Testis (tissue), 3 donors: ENCODE measurements around the gene SIVA1. TPM values are rescaled to one million over a fixed set of nuclear protein-coding genes. Genes with fewer than 3 reads are reported as not detected.

Experiments
- DNase-seq: peaks from one replicate; pipeline ENCODE4 v3.0.0-alpha.2; 2019
- H3K27ac ChIP-seq, 2 donors: fragments of 200-600 bp; sonication (generic); one replicate each; pipeline ENCODE4 v1.5.1; 2019
- H3K27me3 ChIP-seq: fragments of 200-600 bp; sonication (generic); one replicate; pipeline ENCODE4 v1.5.1; 2019
- H3K36me3 ChIP-seq: fragments of 200-600 bp; sonication (generic); one replicate; pipeline ENCODE4 v1.5.1; 2017; ENCODE audit warnings: low read depth; ENCODE audit errors: missing control alignments
- H3K4me1 ChIP-seq: fragments of 200-600 bp; sonication (generic); one replicate; pipeline ENCODE4 v1.5.1; 2019
- H3K4me3 ChIP-seq, 2 donors: fragments of 200-600 bp; sonication (generic); one replicate each; pipeline ENCODE4 v1.5.1; 2017 to 2019
- H3K9me3 ChIP-seq: fragments of 200-600 bp; sonication (generic); one replicate; pipeline ENCODE4 v1.5.1; 2017
- CTCF ChIP-seq, 3 experiments: fragments of 450-650 bp in 2 of 3; fragments of 200-600 bp in 1 of 3; sonication (generic) in 1 of 3; IDR thresholded peaks; one replicate each; pipeline ENCODE4 v1.5.1; 2016 to 2019; ENCODE audit warnings: antibody characterized with exemption in 3 of 3, mild to moderate bottlenecking in 2 of 3, moderate library complexity in 1 of 3
- POLR2A ChIP-seq: fragments of 450-650 bp; IDR thresholded peaks from one replicate; pipeline ENCODE4 v1.6.1; 2017; ENCODE audit warnings: antibody characterized with exemption, mild to moderate bottlenecking, moderate library complexity
- WGBS, 2 donors: methylation state at CpG; one replicate each; pipeline ENCODE4 v1.1.5; 2018; 5-methylcytosine and 5-hydroxymethylcytosine counted together
- intact Hi-C: fragments of 100-400 bp; cut with DNase I; formaldehyde crosslinking; loops from one replicate; pipeline ENCODE4 v1.15.1; 2023; ENCODE audit warnings: low total_unique reads
- polyA plus RNA-seq: library from polyadenylated mRNA; stranded (reverse); fragments of 350-450 nt; fragmentation: Illumina TruSeq; extraction: RNeasy Lipid Tissue Mini Kit (QIAGEN cat#74804); gene quantifications from one replicate; pipeline ENCODE4 v1.2.3, GENCODE V29; 2014; ENCODE audit warnings: low read depth, low replicate concordance; ENCODE audit not compliant: insufficient read depth
- total RNA-seq, 2 donors: library from RNA; depleted of rRNA; stranded (reverse); fragments of >200 nt; gene quantifications; one replicate each; pipeline ENCODE4 v1.2.3, GENCODE V29; 2016

SIVA1 gene
- total and polyA plus RNA-seq, 3 donors from 2014 or later: 99.5 to 247 (median 236) TPM

GRCh38 chr14:104739026-104739425 lies 13.9 kb upstream of the SIVA1 start:
- no peak overlapping the region for H3K27ac ChIP-seq
- H3K36me3 ChIP-seq: no peaks in the 10 kb centered on the region
- 92 to 93% methylated on average over 17 of the region's 17 CpGs for WGBS, 2 donors

GRCh38 chr14:104739546-104740516 lies 13.1 kb upstream of the SIVA1 start:
- no peak overlapping the region for H3K27ac ChIP-seq
- no peaks in the 10 kb centered on the region for H3K27me3 ChIP-seq
- peaks cover 18% of the 10 kb centered on the region for H3K4me1 ChIP-seq
- no peaks in the 10 kb centered on the region for H3K9me3 ChIP-seq
- TF ChIP-seq CTCF (IDR thresholded peaks at IDR 0.05) (no peak), POLR2A (no peak)
- WGBS, 2 donors: 90 to 93% methylated on average over 13 to 29 of the region's 29 CpGs
- DNase-seq: no peak
- H3K4me3 ChIP-seq: no peak overlapping the region
- no peaks in the 10 kb centered on the region for H3K36me3 ChIP-seq
- intact Hi-C loops: no loop called here

More at GRCh38 chr14:104739026-104739425, 13.9 kb upstream of the SIVA1 start:
- no peak for DNase-seq
- Histone ChIP-seq H3K9me3 (no peaks in the 10 kb centered on the region), H3K4me1 (peaks cover 19% of the 10 kb centered on the region), H3K27me3 (no peaks in the 10 kb centered on the region), H3K4me3 (no peak overlapping the region)
- TF ChIP-seq POLR2A (no peak), CTCF (IDR thresholded peaks at IDR 0.05) (no peak)
- intact Hi-C loops: no loop called here

GRCh38 chr14:104741108-104741802 lies 11.7 kb upstream of the SIVA1 start:
- 74 to 79% methylated on average over 26 to 29 of the region's 29 CpGs for WGBS, 2 donors
- no peak for DNase-seq
- H3K4me3 ChIP-seq: no peak overlapping the region
- no peaks in the 10 kb centered on the region for H3K36me3 ChIP-seq
- no peaks in the 10 kb centered on the region for H3K9me3 ChIP-seq
- H3K27me3 ChIP-seq: no peaks in the 10 kb centered on the region
- no peak overlapping the region for H3K27ac ChIP-seq
- intact Hi-C loops: no loop called here
- no peak for TF ChIP-seq POLR2A
- no peak for TF ChIP-seq CTCF (IDR thresholded peaks at IDR 0.05)
- H3K4me1 ChIP-seq: peaks cover 4% of the 10 kb centered on the region

DNA sequence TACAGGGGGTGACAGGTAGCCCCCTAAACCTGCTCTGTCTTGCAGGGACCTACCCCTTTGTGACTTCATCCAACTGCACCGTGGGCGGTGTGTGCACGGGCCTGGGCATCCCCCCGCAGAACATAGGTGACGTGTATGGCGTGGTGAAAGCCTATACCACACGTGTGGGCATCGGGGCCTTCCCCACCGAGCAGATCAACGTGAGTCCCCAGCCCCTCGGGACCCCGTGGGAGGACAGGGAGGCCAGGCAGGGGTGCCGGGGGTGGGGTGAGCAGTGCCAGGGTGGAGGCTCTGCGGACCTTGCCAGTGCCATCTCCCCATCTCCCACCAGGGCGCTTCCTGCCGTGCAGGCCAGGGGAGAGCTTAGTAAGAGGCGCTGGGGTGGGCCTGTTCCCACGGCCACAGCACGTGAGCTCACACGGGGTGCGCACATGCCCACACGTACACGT lies 11.1 kb upstream of the SIVA1 start:
- 92 to 93% methylated on average over 6 to 23 of the region's 23 CpGs for WGBS, 2 donors

More for the DNA sequence above, 11.1 kb upstream of the SIVA1 start:
- Histone ChIP-seq H3K27ac (no peak overlapping the region), H3K9me3 (no peaks in the 10 kb centered on the region), H3K27me3 (no peaks in the 10 kb centered on the region), H3K4me1 (no peaks in the 10 kb centered on the region), H3K4me3 (no peak overlapping the region), H3K36me3 (no peaks in the 10 kb centered on the region)
- TF ChIP-seq POLR2A (no peak), CTCF (IDR thresholded peaks at IDR 0.05) (no peak)
- no peak for DNase-seq
- intact Hi-C loops: no loop called here
